GM19099 (cell line): ENCODE measurements around the gene AGL.

ENCODE experiments used
- POLR2A ChIP-seq: IDR thresholded peaks from 3 replicates; pipeline ENCODE4 v1.6.1; 2011; ENCODE audit warnings: low read depth; ENCODE audit not compliant: insufficient read length; ENCODE audit errors: extremely low read depth

Gene AGL

DNA sequence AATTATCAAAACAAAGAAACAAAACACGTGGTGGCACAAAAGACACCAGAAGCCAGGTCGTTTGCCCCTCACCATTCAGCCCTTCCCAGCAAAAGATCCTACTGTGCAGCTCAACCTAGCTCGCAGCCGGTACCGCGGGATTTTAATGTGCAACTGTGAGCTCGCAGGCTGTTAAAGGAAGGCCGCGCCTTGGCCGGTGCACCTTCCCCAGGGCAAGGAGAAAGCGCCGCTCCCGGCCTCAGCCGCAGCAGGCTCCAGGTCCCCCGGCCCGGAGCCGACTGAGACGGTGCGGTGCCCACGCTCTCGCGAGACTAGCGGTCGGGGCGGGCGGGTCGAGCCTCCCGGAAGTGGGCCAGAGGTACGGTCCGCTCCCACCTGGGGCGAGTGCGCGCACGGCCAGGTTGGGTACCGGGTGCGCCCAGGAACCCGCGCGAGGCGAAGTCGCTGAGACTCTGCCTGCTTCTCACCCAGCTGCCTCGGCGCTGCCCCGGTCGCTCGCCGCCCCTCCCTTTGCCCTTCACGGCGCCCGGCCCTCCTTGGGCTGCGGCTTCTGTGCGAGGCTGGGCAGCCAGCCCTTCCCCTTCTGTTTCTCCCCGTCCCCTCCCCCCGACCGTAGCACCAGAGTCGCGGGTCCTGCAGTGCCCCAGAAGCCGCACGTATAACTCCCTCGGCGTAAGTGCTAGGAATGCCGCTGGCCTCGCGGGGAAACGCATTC lies at the start of gene AGL:
TSS of gene AGL (plus strand) at position 618 of the 715 bp plus-strand sequence. CDS start 682 bp downstream, outside the sequence.
- peak; percentile 97 for TF ChIP-seq POLR2A

GRCh38 chr1:99801584-99801983 lies 48.6 kb upstream of the AGL start:
- TF ChIP-seq POLR2A: no peak

DNA sequence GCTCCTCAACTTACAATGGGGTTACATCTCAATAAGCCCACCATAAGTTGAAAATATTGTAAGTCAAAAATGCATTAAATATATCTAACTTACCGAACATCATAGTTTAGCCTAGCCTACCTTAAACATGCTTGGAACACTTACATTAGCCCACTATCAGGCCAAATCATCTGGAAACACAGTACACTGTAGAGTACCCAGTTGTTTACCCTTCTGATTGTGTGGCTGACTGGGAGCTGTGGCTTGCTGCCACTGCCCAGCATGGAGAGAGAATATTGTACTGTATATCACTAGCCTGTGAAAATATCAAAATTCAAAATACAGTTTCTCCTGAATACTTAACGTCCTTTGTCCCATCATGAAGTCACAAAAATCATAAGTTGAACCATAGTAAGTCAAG lies 43.3 kb upstream of the AGL start:
- no peak for TF ChIP-seq POLR2A

DNA sequence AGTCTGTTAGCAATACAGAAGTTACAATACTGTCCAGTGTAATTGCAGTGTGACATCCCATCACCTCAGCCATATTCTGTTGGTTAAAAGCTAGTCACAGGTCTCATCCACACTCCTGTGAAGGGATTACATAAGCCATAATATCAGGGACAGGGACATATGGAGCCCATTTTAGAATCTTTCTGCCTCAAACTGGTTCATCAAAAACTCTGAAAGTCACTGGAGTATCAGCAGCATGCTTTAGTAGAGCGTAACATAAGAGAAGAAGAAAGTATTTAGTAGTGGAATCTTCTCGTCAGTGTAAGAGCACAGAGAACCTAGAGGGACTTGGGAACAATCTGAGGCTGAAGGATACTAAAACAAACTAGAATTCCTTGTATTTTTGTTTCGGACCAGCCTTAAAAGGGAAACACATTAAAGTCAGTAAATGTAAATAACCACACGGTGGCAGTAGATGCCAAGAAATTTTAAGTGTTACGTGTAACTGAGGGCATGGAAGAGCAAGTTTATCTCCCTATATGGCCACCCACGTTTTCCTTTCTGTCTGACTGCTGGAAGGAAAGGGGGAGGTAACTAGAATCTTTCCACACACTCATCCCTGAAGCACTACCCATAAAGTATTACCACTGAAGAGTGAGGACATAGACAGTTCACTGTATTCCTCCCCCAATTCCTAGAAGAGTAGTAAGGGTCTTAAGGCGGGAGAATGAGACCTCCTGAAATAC lies 41.6 kb upstream of the AGL start:
- no peak for TF ChIP-seq POLR2A

DNA sequence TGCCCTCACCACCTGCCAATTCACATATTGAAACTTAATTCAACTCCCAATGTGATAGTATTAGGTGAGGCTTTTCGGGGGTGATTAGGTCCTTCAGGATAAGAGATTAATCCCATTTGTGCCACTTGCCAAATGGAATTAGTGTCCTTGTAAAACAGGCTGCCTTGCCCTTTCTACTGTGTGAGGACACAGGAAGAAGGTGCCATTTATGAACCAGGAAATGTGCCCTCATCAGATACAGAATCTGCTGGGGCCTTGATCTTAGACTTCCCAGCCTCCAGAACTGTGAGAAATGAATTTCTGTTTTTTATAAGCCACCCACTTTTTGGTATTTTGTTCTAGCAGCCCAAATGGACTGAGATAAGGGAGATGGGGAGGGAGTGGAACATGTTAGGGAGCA lies 39.1 kb upstream of the AGL start:
- TF ChIP-seq POLR2A: no peak

GRCh38 chr1:99811747-99812146 lies 38.4 kb upstream of the AGL start:
- no peak for TF ChIP-seq POLR2A

DNA sequence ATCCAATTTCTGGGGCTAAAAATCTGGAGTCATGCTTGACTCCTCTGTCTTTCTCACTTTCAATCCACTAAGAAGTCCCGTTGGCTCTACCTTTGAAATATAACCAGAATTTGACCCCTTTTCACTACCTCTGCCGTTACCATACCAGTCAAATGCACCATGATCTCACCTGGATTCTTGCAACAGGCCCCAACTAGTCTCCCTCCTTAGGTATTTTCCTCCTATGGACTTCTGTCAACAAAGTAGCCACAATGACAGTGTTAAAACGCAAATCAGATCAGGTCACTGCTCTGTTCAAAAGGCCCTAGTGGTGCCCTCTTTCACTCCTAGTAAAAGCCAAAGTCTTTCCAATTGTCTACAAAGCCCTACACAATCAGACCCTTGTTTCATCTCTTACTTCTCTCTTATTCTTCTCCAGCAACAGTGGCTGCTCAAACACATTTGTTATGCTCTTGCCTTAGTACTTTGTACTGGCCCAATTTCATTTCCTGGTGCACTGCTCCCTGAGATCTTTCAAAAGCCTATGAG lies 35.7 kb upstream of the AGL start:
- no peak for TF ChIP-seq POLR2A

DNA sequence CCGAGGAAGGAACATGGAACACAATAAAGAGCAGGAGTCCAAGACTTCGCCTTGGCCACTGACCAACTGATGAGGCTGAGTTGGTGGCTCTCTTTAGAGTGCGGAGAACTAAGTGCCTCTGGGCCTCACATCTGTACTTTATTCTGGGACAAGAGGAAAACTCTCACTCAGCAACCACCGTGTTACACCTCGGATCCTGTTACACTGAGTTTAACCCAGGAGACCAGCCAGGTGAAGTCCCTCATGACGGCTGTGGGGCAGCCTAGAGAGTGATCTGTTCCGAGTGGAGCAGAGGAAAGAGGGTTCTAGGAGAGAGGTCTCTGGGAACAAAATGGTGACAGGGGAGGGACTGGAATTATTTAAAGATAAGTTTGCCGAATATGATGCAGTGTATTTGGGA lies 33.5 kb upstream of the AGL start:
- no peak for TF ChIP-seq POLR2A

DNA sequence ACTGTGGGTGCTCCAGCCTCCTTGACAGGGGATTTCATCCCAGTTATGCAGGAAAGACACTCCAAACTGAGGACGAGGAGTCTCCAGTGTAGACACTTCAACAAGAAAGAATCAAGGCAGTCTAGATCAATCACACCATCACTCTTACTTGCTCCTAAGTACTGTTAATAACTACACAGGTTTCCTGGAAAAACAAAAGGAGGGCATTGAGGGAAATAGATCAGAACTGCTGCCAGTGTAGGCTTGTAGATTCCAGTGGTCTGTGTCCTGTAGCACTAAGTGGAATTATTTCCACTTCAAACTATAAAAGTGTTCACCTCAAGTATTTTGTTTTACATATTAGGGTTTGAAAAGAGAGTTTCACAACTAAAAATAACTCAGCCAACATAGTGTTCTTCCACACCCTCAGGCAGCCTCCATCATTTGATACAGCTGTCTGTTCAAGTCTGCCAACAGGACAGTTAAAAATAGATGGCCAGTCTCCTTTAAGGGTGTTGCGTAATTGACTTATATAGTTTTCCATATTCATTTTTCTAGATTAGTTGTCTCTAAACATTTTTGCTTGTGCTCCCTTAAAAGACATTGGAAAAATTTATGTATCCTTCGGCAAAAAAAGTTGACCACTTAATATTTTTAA lies 32.0 kb upstream of the AGL start:
- no peak for TF ChIP-seq POLR2A

- TF ChIP-seq POLR2A: no peak
These were observed 29.6 kb upstream of the AGL start for GRCh38 chr1:99820546-99820945.

DNA sequence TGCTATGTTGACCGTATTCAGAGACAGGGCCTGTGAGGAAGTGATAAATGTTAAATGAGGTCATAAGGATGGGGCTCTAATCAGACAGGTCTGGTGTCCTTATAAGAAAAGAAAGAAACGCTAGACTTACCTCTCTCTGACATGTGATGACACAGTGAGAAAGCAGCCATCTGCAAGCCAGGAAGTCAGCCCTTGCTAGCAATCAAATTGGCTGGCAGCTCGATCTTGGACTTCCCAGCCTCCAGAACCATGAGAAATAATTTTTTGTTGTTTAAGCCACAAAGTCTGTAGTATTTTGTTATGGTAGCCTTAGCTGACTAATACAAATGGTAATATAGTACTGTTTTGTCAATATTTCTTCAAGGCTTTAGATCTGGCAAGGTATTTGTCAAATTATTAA lies 25.1 kb upstream of the AGL start:
- TF ChIP-seq POLR2A: no peak

GRCh38 chr1:99825702-99826101 lies 24.5 kb upstream of the AGL start:
- no peak for TF ChIP-seq POLR2A

DNA sequence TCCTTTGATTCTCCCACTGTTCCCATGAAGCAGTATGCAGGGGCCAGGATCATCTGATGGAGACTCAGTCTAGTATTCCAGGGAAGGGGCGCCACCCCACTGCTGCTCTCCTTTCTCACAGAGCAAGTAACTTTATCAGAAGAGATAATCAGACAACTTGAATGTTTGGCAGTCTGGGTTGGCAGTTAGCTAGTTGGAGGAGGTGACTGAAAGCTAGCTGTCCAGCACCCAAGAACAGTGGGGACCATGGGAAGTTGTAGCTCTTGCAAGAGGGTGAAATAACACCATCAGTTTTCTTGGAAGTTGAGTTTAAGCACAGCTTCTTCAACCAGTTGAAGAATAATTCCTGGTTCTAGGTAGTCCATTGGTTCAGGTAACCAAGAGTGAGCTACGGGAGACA lies 22.2 kb upstream of the AGL start:
- TF ChIP-seq POLR2A: no peak

DNA sequence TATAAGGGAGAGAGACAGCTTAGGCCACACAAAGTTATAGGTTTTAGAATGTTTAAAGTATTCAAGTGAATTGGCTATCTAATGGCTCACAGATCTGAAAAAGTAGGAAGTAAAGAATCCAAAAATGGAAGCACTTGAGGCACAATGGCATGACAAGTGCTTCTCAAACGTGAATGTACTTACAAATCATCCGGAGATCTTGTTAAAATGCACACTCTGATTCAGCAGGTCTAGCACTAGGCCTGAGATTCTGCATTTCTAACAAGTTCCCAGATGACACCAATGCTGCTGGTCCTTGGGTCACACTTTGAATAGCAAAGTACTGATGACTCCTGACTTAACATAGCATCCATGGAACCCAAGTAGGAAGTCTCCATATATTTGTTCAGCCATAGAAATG lies 20.9 kb upstream of the AGL start:
- no peak for TF ChIP-seq POLR2A

DNA sequence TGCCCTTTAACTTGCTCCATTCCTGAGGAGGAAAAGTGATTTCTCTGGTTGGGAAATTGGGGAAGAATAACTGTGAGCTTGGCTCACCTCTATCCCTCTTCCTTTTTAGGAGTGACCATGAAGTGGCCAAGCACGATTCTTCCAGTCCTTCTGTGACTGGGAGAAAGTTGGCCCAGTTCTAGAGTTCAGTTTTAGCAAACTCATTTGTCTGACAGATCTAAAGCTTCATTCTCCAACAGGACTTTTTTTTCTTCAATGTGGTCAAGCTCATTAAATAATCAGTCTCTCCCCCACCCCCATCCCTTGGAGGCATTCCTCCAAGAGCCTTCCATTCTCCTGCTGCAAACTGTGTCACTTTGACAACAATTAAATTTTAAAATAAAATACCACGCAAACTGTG lies 6.4 kb upstream of the AGL start:
- TF ChIP-seq POLR2A: no peak

- TF ChIP-seq POLR2A: no peak
These were observed 783 bp upstream of the AGL start for GRCh38 chr1:99849413-99849743.

GRCh38 chr1:99850459-99851291 lies 514 bp downstream of the AGL start:
- TF ChIP-seq POLR2A: no peak
